ENCODE data around the gene NUP133.
A peak's percentile ranks its signal among the peaks of the same experiment; 100 is the strongest.
"Not testable (repeated sequence)": the region's sequence is repeated elsewhere in the genome, so short reads cannot be mapped to it uniquely, and the experiment has no call there.

Gene NUP133

DNA sequence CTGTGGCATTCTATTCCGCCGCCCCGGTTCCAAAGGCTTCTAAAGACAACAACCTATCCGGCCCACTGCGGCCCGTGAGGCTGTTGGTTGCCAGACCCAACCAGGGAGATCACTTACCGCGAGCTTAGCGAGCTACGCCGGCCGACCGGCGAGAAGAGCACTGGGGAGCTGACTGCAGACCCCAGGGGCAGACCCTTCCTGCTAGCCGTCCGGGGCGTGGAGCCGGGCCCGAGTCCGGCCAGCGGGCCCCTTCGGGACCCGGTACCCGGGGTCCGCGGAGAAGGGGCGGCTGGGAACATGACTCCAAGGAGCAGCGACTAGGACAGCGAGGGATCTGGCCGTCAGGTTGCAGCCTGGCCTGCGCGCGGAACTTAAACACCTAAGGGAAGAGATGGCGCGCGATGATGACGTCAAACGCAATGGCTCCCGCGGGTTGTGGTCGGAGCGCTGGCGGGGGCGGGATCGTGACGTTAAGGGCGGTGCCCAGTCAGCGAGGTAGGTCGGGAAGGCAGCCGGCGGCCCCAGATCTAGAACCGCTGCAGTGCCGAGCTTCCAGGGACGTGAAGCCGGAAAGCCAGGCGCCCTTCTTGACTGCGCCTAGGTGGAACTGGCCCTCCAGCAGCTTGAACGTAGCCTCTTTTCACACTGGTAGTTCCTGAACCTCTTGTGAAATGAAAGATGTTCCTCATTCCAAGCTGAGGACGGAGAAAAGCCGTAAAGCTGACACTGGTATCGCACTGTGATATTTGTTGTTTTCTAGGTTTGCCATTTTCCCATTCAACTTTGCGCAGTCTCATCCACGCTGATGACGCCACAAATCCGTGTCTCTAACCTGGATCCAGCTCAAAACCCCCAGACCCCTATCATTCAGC, at the start of gene NUP133:
Gene NUP133 (minus strand): TSS at position 391 of the 872 bp plus-strand sequence. CDS start 92 bp downstream, at position 299.
- DNase-seq (ENCODE audit: low read depth) = peak; percentile 95

- no peak for DNase-seq (ENCODE audit: low read depth)
These were observed 49.2 kb upstream of the NUP133 start for GRCh38 chr1:229557200-229557850.

GRCh38 chr1:229554886-229555621, 46.9 kb upstream of the NUP133 start:
- DNase-seq (ENCODE audit: low read depth) = no peak

DNA sequence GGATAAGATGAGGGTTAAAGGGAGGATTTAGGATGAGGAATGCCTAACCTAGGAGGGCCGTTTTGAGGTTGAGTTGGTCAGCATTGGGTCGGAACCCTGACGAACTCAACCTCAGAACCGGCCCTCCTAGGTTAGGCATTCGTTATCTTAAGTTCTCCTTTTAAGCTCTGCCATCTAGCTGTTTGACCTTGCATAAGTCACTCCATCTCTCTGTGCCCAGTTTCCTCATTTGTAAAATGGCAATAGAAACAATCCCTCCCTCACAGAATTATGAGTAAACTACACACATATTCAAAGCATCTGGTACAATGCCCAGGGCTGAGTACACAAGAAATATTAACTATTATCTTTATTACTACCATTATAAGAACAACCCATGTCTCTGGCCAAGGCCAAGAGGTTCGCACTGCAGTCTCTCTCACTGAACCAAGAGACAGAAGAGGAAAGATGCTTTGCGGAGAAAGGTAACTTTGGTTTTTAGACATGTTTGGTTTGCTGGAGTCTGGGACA, 45.5 kb upstream of the NUP133 start:
- DNase-seq (ENCODE audit: low read depth) = no peak

GRCh38 chr1:229552732-229553131, 44.6 kb upstream of the NUP133 start:
- no peak for DNase-seq (ENCODE audit: low read depth)

GRCh38 chr1:229550812-229551567, 42.8 kb upstream of the NUP133 start:
- no peak for DNase-seq (ENCODE audit: low read depth)

- no peak for DNase-seq (ENCODE audit: low read depth)
These were observed 39.4 kb upstream of the NUP133 start for GRCh38 chr1:229547542-229547941.

DNA sequence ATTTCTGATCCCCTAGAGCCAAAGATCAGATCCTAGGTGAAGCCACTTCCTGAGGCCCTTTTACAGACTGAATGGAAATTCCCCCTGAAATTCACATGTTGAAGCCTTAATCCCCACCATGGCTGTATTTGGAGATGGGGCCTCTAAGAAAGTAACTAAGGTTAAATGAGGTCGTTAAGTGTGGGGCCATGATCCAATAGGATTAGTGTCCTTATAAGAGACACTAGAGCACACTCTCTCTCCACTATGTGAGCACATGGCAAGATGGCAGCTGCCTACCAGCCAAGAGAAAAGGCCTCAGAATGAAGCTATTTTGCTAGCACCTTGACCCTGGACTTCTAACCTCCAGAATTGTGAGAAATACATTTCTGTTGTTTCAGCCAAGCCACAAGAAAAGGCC, 36.4 kb upstream of the NUP133 start:
- DNase-seq (ENCODE audit: low read depth) = no peak

- DNase-seq (ENCODE audit: low read depth) = no peak
These were observed 31.8 kb upstream of the NUP133 start for GRCh38 chr1:229539863-229540506.

GRCh38 chr1:229538945-229539344, 30.8 kb upstream of the NUP133 start:
- no peak for DNase-seq (ENCODE audit: low read depth)

DNA sequence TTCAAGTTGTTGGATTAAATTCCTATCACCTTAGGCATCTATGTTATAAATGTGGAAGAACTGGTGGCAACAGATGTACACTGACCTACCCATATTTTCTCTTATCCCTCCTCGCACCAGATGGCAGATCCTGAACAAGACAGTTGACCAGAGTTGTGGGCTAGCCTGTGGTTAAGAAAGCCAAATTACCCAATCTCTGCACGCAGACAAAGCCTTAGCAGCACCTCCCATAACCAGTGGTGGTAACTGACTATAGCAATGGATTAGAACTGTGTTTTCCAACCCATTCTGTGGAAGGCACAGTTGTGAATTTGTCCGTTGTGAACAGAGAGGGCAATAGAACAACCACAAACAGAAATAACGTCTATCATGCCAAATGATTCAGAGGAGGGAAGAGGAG, 29.8 kb upstream of the NUP133 start:
- DNase-seq (ENCODE audit: low read depth) = no peak

DNA sequence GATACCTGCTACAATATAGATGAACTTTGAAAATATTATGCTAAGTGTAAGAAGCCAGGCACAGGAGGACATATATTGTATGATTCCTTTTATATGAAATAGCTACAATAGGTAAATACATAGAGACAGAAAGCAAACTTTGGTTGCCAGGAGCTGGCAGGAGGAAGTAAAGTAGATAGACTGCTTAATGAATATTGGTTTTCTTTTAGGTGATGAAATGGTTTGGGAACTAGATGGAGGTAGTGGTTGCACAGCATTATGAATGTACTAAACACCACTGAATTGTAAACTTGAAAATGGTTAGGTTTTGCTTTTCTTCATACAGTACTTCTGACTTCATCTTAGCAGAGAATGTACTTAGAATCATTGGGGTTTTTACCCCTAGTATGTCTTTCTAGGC, 28.8 kb upstream of the NUP133 start:
- no peak for DNase-seq (ENCODE audit: low read depth)

GRCh38 chr1:229535230-229535629, 27.1 kb upstream of the NUP133 start:
- no peak for DNase-seq (ENCODE audit: low read depth)

GRCh38 chr1:229531326-229531725, 23.2 kb upstream of the NUP133 start:
- DNase-seq (ENCODE audit: low read depth) = no peak

DNA sequence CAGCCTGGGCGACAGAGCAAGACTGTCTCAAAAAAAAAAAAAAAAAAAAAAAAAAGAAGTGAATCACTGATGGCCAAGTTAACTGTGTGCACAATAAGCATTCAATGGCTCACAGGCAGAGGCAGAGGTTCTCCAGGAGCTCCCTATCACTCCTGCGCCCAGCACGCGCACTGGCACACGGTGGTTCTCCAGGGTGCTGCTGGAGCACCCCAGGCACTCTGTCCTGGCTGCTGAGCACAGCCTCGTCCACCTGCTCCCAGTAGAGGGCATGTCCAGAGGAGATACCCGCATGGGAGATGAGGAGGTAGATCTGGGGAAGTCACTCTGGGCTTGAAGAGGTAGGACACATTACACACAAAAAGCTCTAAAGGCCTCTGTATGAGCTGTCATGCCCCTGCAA, 21.5 kb upstream of the NUP133 start:
- no peak for DNase-seq (ENCODE audit: low read depth)

GRCh38 chr1:229526695-229527094, 18.6 kb upstream of the NUP133 start:
- no peak for DNase-seq (ENCODE audit: low read depth)

DNA sequence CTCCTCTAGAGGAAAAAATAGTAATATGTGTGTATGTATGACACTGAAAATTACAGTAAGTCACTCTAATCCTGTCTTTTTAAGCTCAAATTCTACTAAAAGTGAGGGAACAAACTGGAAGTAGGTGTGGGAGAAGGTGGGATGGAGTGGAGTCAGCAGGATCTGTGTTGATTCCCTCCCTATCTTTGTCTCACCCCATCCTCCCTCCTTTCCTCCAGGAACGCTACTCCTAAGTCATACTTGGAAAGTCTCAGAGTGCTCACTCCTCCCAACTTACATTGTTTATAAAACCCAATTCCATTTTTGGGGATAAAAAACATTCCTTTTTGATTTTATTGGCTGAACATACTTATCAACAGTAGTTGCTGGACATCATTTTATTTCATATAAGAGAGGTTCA, 14.9 kb upstream of the NUP133 start:
- DNase-seq (ENCODE audit: low read depth) = no peak

DNA sequence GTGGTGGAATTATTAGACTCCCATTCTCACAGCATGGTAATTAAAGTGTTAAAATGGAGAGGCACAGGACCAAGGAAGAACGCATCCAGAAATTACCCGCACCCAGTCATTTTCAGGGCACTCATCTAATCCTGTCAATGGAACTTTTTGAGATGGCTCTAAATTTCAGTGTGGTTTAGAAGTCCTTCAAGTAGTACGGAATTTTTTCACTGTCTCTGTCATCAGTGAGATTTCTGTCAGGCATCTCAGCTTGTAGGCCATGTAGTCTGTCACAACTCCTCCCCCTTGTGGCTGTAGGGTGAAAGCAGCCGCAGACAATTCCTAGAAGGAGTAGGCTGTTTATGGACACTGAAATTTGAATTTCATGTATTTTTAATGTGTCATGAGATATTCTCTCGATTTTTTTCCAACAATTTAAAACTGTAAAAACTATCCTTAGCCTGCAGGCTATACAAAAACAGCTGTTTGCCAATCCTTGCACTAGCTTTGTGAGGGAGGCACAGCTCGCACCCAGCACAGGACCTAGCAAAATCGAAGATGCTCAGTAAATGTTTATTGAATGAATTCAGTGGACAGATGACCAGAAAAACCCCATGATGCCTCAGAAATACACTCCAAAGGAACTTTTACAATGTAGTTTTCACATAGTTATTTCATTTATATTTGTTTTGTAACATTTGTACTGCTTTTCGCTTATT, 6.6 kb upstream of the NUP133 start:
- DNase-seq (ENCODE audit: low read depth) = peak; percentile 22

- DNase-seq (ENCODE audit: low read depth) = not testable (repeated sequence)
These were observed 3.5 kb upstream of the NUP133 start for GRCh38 chr1:229511625-229512024.

DNA sequence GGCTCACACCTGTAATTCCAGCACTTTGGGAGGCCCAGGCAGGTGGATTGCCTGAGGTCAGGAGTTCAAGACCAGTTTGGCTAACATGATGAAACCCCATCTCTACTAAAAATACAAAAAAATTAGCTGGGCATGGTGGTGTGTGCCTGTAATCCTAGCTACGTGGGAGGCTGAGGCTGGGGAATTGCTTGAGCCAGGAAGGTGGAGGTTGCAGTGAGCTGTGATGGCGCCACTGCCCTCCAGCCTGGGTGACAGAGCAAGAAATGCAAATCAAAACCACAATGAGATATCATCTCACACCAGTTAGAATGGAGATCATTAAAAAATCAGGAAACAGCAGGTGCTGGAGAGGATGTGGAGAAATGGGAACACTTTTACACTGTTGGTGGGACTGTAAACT, 3.1 kb upstream of the NUP133 start:
- DNase-seq (ENCODE audit: low read depth) = not testable (repeated sequence)

GRCh38 chr1:229509576-229509975, 1.4 kb upstream of the NUP133 start:
- DNase-seq (ENCODE audit: low read depth) = no peak

Measured in activated T-helper 1 cell treated with Interleukin-2 at 50 U/mL for 16 hours (primary cell).